Epithelial cell of proximal tubule (primary cell): ENCODE measurements around the gene PRKCH. TPM values are rescaled to one million over a fixed set of nuclear protein-coding genes. Genes with fewer than 3 reads are reported as not detected.

Experiments
- DNase-seq: peaks from one replicate; pipeline ENCODE4 v3.0.0-alpha.2; 2011; ENCODE audit warnings: low read depth
- H3K4me3 ChIP-seq: 2 replicates; pipeline ENCODE4 v1.5.1; 2011; ENCODE audit warnings: low read depth, mild to moderate bottlenecking, low read length
- total RNA-seq: library from RNA; depleted of rRNA; stranded (reverse); fragments of >200 nt; gene quantifications from 2 replicates; pipeline ENCODE4 v1.2.3, GENCODE V29; 2015
- TF ChIP-seq, protein P1 (sequence below): conservative IDR thresholded peaks from 2 replicates; pipeline ENCODE4 v1.5.1; 2012; ENCODE audit warnings: low read depth, mild to moderate bottlenecking, low read length

Gene PRKCH
- total RNA-seq, 1 donor from 2014 or later: 7.6 TPM

DNA sequence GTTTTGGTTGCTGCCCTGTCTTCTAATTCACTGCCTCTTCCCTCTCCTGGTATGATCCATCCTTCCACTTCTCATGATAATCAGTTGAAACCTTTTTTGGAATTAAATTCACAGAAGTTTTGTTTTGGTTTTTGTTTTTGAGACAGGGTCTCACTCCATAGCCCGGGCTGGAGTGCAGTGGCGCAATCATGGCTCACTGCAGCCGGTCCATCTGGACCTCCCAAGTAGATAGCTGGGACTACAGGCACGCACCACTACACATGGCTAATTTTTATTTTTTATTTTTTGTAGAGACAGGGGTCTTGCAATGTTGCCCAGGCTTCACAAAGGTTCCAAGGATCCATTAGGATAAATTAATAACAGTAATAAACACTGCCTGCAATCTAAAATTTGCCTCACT, 164.3 kb downstream of the PRKCH start:
- no peak for DNase-seq
- TF ChIP-seq, protein P1, sequence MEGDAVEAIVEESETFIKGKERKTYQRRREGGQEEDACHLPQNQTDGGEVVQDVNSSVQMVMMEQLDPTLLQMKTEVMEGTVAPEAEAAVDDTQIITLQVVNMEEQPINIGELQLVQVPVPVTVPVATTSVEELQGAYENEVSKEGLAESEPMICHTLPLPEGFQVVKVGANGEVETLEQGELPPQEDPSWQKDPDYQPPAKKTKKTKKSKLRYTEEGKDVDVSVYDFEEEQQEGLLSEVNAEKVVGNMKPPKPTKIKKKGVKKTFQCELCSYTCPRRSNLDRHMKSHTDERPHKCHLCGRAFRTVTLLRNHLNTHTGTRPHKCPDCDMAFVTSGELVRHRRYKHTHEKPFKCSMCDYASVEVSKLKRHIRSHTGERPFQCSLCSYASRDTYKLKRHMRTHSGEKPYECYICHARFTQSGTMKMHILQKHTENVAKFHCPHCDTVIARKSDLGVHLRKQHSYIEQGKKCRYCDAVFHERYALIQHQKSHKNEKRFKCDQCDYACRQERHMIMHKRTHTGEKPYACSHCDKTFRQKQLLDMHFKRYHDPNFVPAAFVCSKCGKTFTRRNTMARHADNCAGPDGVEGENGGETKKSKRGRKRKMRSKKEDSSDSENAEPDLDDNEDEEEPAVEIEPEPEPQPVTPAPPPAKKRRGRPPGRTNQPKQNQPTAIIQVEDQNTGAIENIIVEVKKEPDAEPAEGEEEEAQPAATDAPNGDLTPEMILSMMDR: no peak
- no peak overlapping the region for H3K4me3 ChIP-seq

DNA sequence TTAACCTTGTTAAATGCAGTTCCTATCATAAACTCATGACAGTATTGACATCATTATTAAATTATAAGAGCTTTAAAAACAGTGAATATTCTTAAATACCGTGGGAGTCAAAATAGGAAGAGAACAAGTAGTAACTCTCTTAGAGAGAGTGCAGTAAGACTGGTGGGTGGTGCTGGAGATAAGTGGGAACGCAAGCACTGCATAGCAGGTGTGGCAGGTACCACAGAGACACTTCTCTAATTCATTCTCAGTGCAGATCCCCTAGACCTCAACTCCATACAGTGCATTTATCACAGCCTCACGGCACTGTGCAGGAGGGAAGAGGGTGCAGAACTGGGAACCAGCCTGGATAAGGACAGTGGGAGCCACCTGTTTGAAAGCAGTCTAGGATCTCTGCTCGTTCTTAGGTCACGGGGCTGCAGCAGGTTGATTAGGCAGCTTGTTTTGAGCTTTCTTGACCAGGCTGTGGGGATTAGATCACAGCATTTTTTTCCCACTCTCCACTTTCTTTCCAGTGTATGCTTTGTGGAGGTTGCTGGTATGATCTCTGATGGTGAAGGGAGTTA, 165.6 kb downstream of the PRKCH start:
- DNase-seq: no peak
- TF ChIP-seq, protein P1: no peak

DNA sequence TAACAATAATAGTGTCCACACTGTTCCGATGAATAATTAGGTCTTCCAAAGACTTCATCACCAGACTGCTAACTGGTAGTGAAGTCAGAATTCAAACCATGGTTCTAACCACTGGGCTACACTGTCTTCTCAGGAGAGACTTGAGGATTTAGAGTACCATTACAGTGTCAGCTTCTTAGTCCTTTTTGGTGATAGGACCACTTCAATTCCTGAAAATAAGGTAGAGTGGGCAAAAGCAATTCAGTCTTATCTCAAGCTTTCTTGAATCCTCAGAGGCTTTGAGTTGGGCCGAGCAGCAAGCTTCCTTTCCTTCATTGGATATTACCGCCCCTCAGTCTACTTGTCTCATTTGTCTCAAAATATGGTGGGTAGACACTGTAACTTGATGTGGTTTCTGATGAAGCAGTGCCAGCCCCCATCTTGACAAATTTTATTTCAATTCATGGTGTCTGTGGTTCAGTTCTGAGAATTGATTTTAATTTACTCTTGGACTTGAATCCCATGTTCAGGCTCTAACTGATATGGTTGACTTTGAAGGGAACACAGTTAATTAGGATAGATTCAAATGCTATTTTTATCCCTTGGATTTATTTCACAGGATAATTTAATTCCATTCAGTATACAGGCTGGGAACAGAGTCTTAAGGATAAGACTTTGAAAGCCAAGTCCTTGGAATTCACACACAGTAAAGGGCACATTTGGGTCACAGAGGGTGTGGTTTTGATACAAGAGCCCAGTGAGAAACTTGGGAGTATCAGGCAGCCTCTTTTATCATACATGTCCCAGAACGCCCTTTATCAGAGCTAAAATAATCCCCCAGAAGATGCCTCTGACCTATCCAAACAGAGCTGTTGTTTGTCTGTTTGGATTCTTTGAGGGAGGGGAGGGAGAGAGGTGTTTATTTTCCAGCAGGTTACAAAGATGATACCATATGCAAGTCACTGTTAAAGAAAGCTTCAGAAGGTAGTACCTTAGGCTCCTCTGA, 167.3 kb downstream of the PRKCH start:
- H3K4me3 ChIP-seq: no peak overlapping the region
- no peak for DNase-seq
- TF ChIP-seq, protein P1: no peak

More for the DNA sequence above, 165.6 kb downstream of the PRKCH start:
- H3K4me3 ChIP-seq: no peak overlapping the region

DNA sequence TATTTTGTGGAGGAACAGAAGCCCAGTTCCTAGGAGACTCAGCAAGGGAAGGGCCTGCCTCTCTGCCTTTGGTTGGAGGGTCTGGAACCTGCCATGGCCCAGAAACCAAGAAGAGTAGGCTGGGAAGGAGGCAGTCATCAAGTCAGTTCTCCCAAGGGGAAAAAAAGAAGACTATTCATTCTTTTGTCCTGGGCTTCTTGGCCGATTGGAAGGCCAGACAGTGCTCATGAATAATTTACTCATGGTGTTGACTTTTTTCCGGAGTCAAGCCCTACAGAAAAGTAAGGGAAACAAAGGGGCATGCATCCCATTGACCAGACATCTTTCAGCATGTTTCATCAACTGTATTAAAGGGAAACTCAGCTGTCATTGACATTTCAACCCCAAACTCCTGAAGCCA, 168.1 kb downstream of the PRKCH start:
- TF ChIP-seq, protein P1: no peak

DNA sequence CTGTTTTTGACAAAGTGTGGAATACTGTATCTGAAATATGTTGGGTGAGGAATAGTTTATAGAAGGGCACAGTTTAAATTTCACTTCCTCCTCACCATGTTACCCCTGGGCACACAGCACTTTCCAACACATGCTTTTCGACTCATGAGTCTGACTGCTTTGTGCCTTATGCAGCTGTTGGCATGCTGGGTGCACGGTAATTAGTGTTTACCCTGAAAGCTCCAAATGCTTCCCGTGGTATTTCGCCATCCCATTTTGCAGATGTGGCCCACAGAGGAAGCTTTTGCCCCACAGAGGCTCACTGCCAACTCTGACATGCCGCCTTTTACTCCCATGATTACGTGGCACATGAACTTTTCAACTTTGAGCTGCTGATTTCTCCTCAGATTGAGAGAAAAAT, 168.6 kb downstream of the PRKCH start:
- TF ChIP-seq, protein P1: no peak
- no peak for DNase-seq

More for the DNA sequence above, 168.1 kb downstream of the PRKCH start:
- no peak for DNase-seq
- H3K4me3 ChIP-seq: no peak overlapping the region

DNA sequence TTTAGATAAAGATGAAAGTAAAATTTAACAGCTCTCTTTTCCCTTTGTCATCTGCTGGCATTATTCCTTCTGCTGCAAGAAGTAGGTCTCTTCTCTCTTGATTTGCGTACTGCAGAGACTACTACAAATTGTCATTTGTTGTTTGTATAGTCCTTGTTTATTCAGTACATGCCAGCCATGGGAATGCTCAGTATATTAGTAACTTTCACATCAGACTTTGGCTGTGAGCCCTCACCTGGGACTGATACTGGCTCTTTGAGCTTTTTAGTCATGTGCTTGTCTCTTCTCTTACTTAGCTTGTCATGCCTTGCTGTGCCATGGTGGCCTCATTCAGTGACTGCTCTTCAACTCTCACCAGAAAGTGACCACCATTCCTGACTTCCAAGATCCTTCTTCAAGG, 169.8 kb downstream of the PRKCH start:
- H3K4me3 ChIP-seq: no peak overlapping the region
- TF ChIP-seq, protein P1: no peak
- DNase-seq: no peak

More for the DNA sequence above, 168.6 kb downstream of the PRKCH start:
- H3K4me3 ChIP-seq: no peak overlapping the region
